Nephron (organoid): ENCODE measurements around the gene DPM1.

Experiments
- H3K27ac Mint-ChIP-seq, 3 experiments: 2 replicates each; pipeline ENCODE4 v1.8.0; 2020; ENCODE audit warnings: mixed read lengths in 3 of 3, mild to moderate bottlenecking in 2 of 3, moderate library complexity in 1 of 3
- H3K27me3 Mint-ChIP-seq: 2 replicates; pipeline ENCODE4 v1.8.0; 2021; ENCODE audit warnings: low read depth, mild to moderate bottlenecking, moderate library complexity, mixed read lengths
- H3K36me3 Mint-ChIP-seq: 2 replicates; pipeline ENCODE4 v1.8.0; 2020; ENCODE audit warnings: low read depth, mixed read lengths
- H3K4me1 Mint-ChIP-seq: 2 replicates; pipeline ENCODE4 v1.8.0; 2020; ENCODE audit warnings: mixed read lengths
- H3K4me3 Mint-ChIP-seq, 3 experiments: 2 replicates each; pipeline ENCODE4 v1.8.0; 2020; ENCODE audit warnings: mild to moderate bottlenecking in 3 of 3, mixed read lengths in 3 of 3, moderate library complexity in 2 of 3
- H3K9me3 Mint-ChIP-seq: 2 replicates; pipeline ENCODE4 v1.8.0; 2020; ENCODE audit warnings: mixed read lengths
- CTCF ChIP-seq, 3 experiments: fragments of 200-600 bp; sonication (generic); IDR thresholded peaks; one replicate each; pipeline ENCODE4 v1.5.0; 2021; ENCODE audit warnings: antibody characterized with exemption in 3 of 3; ENCODE audit not compliant: unreplicated experiment in 3 of 3

DPM1 gene

GRCh38 chr20:50930976-50931305, 27.4 kb downstream of the DPM1 start:
- Mint-ChIP-seq H3K4me3 (peak overlapping the region; percentile 88 to 95 (median 94)), H3K4me1 (peaks cover 34% of the 10 kb centered on the region), H3K27ac (peak overlapping the region; percentile 100), H3K9me3 (no peaks in the 10 kb centered on the region), H3K27me3 (no peaks in the 10 kb centered on the region), H3K36me3 (peaks cover 60% of the 10 kb centered on the region)
- no peak for TF ChIP-seq CTCF (IDR thresholded peaks at IDR 0.05; ENCODE audit: unreplicated experiment in 3 of 3)

- no peak for TF ChIP-seq CTCF (IDR thresholded peaks at IDR 0.05; ENCODE audit: unreplicated experiment in 3 of 3)
- Mint-ChIP-seq H3K4me3 (peak overlapping the region; percentile 91 to 93 (median 93)), H3K27me3 (no peaks in the 10 kb centered on the region), H3K36me3 (peaks cover 61% of the 10 kb centered on the region), H3K27ac (peak overlapping the region; percentile 100), H3K4me1 (peaks cover 40% of the 10 kb centered on the region), H3K9me3 (no peaks in the 10 kb centered on the region)
Observed at GRCh38 chr20:50930139-50930975, 28.0 kb downstream of the DPM1 start.

GRCh38 chr20:50929299-50930138, 28.8 kb downstream of the DPM1 start:
- H3K36me3 Mint-ChIP-seq = peaks cover 61% of the 10 kb centered on the region
- peak overlapping the region; percentile 91 to 93 (median 93) for H3K4me3 Mint-ChIP-seq
- H3K27me3 Mint-ChIP-seq = no peaks in the 10 kb centered on the region
- H3K9me3 Mint-ChIP-seq = no peaks in the 10 kb centered on the region
- TF ChIP-seq CTCF (IDR thresholded peaks at IDR 0.05; ENCODE audit: unreplicated experiment in 3 of 3) = peak; percentile 92 to 99 (median 93)
- peak overlapping the region; percentile 99 to 100 (median 100) for H3K27ac Mint-ChIP-seq
- peaks cover 47% of the 10 kb centered on the region for H3K4me1 Mint-ChIP-seq

- H3K27ac Mint-ChIP-seq = peak overlapping the region; percentile 99 to 100 (median 100)
- no peak for TF ChIP-seq CTCF (IDR thresholded peaks at IDR 0.05; ENCODE audit: unreplicated experiment in 3 of 3)
- peak overlapping the region; percentile 91 to 93 (median 93) for H3K4me3 Mint-ChIP-seq
- peaks cover 61% of the 10 kb centered on the region for H3K36me3 Mint-ChIP-seq
- no peaks in the 10 kb centered on the region for H3K9me3 Mint-ChIP-seq
- H3K27me3 Mint-ChIP-seq = no peaks in the 10 kb centered on the region
- H3K4me1 Mint-ChIP-seq = peaks cover 53% of the 10 kb centered on the region
Observed at GRCh38 chr20:50928469-50928868, 29.9 kb downstream of the DPM1 start.

- H3K4me3 Mint-ChIP-seq = peak overlapping the region in 1 of 3 experiments; percentile 29
- H3K36me3 Mint-ChIP-seq = peaks cover 62% of the 10 kb centered on the region
- TF ChIP-seq CTCF (IDR thresholded peaks at IDR 0.05; ENCODE audit: unreplicated experiment in 3 of 3) = no peak
- H3K27me3 Mint-ChIP-seq = no peaks in the 10 kb centered on the region
- no peaks in the 10 kb centered on the region for H3K9me3 Mint-ChIP-seq
- H3K4me1 Mint-ChIP-seq = peaks cover 65% of the 10 kb centered on the region
- no peak overlapping the region for H3K27ac Mint-ChIP-seq
Observed at GRCh38 chr20:50926530-50926929, 31.8 kb downstream of the DPM1 start.
